ENCODE measurements around the gene AHNAK2.
"Not testable (repeated sequence)": the region's sequence is repeated elsewhere in the genome, so short reads cannot be mapped to it uniquely, and the experiment has no call there.

AHNAK2 gene

DNA sequence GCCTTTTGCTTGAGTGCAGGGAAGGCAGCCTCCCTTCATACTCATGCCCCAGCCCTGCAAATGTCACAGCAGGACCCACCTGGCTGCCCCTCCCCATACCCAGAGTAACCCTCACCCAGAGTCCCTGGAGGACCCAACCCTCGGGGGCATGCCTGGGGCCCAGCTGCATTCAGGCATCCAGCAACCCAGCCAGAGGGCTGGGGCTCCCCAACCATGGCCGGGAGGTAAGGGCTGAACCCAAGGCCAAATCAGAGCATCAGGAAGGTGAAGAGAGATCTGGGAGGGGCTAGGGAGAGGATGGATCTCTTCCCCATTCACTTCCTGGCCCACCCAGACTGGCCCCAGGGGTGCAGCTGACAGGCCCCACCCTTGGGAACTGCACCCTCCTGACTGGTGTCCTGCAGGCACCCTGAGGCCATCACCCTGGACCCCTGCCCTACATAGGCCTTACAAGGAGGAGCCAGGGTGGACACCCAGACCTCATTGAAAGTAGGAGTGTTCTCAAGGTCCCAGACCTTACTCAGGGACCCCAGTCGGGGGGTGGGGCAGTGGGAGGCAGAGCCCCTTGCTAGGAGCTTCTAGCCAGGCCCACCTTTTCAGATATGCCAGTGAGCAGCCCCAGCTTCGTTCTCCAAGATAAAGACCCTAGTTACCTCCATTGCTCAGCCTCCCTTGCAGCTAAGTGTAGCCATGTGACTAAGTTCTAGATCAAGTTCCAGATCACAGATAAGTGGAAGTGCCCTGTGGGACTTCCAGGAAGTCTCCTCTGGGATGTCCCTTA lies 54.3 kb downstream of the AHNAK2 start:
- H3K27me3 Mint-ChIP-seq: no peaks in the 10 kb centered on the region
- H3K9me3 Mint-ChIP-seq: peaks cover 0 to 4% of the 10 kb centered on the region in 2 donors
- H3K36me3 Mint-ChIP-seq: peaks cover under 1 to 9% of the 10 kb centered on the region in 2 donors
- H3K27ac Mint-ChIP-seq: peak overlapping the region; percentile 87
- peaks cover 46 to 76% of the 10 kb centered on the region in 2 donors for H3K4me1 Mint-ChIP-seq
- ATAC-seq (replicated peaks) (no peak), DNase-seq (no peak)
- peak overlapping the region; percentile 89 to 90 for H3K4me3 Mint-ChIP-seq

DNA sequence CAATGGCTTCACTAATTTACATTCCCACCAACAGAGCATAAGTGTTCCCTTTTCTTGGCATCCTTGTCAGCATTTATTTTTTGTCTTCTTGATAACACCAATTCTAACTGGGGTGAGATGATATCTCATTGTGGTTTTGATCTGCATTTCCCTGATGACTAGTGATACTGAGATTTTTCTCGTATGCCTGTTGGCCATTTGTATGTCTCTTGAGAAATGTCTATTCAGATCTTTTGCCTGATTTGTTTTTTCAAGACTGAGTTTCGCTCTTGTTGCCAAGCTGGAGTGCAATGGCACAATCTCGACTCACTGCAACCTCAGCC lies 58.2 kb downstream of the AHNAK2 start:
- Mint-ChIP-seq H3K36me3 (peaks cover 0 to 4% of the 10 kb centered on the region in 2 donors), H3K4me3 (no peak overlapping the region), H3K9me3 (peaks cover 0 to 4% of the 10 kb centered on the region in 2 donors), H3K27ac (no peak overlapping the region), H3K27me3 (no peaks in the 10 kb centered on the region), H3K4me1 (peaks cover 22 to 42% of the 10 kb centered on the region in 2 donors)
- DNase-seq (no peak), ATAC-seq (replicated peaks) (no peak)

DNA sequence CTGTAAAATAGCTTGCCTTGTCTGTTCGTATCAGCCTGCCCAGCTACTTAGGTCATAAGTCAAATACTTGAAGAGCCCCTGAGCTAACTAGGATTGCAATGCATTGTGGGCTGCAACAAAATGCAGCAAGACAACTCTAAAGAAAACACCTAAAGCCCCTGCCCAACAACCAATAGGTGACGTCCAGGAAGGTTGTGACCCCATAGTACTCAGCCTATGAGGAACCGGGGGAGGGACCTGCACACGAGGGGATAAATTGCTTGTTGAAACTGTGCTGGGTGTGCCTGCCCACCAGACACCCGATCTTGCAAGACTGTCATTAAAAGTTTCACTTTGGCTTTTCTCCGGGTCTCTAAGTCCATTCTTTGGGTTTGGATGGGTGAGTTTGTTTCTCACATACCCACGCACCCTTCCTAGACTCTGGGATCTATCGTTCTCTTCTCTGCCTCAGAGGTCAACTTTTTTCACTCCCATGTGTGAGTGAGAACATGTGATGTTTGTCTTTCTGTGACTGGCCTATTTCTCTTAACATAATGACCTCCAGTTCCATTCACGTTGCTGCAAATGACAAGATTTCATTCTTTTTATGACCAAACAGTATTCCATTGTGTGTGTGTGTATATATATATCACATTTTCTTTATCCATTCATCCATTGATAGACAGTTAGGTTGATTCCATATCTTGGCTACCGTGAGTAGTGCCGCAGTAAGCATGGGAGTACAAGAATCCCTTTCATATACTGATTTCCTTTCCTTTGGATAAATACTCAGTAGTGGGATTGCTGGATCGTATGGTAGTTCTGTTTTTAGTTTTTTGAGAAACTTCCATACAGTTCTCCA lies 58.8 kb downstream of the AHNAK2 start:
- not testable (repeated sequence) for H3K4me3 Mint-ChIP-seq; ATAC-seq (replicated peaks)

DNA sequence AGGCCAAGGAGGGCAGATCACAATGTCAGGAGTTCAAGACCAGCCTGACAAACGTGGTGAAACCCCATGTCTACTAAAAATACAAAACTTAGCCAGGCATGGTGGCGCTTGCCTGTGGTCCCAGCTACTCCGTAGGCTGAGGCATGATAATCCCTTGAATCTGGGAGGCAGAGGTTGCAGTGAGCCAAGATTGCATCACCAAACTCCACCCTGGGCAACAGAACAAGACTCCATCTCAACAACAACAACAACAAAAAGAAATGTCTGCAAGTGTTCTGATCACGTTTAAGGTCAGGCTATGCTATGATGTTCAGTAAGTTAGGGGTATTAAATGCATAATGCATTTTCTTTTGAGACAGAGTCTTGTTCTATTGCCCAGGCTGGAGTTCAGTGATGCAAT lies 60.2 kb downstream of the AHNAK2 start:
- peaks cover 9 to 22% of the 10 kb centered on the region in 2 donors for H3K4me1 Mint-ChIP-seq
- ATAC-seq (replicated peaks) (no peak), DNase-seq (no peak)
- no peaks in the 10 kb centered on the region for H3K27me3 Mint-ChIP-seq
- H3K36me3 Mint-ChIP-seq: no peaks in the 10 kb centered on the region
- H3K9me3 Mint-ChIP-seq: no peaks in the 10 kb centered on the region
- H3K4me3 Mint-ChIP-seq: no peak overlapping the region
- no peak overlapping the region for H3K27ac Mint-ChIP-seq

More for the DNA sequence above, 58.8 kb downstream of the AHNAK2 start:
- not testable (repeated sequence) for H3K36me3 Mint-ChIP-seq, H3K27ac Mint-ChIP-seq, DNase-seq, H3K27me3 Mint-ChIP-seq, H3K9me3 Mint-ChIP-seq
- H3K4me1 Mint-ChIP-seq: peaks cover 17 to 36% of the 10 kb centered on the region in 2 donors

DNA sequence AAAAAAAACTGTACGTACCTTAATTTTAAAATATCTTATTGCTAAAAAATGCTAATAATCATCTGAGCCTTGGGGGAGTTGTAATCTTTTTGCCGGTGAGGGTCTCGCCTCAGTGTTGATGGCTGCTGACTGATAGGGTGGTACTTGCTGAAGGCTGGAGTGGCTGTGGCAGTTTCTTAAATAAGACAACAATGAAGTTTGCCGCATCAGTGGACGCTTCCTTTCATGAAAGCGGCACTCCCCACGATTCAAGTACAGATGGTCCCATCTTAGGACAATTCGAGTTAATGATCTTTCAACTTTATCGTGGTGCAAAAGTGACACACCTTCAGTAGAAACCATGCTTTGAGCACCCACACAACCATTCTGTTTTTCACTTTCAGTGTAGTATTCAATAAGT lies 61.1 kb downstream of the AHNAK2 start:
- peaks cover 4 to 13% of the 10 kb centered on the region in 2 donors for H3K4me1 Mint-ChIP-seq
- peaks cover under 1 to 2% of the 10 kb centered on the region in 2 donors for H3K9me3 Mint-ChIP-seq
- no peak for DNase-seq
- no peak overlapping the region for H3K4me3 Mint-ChIP-seq
- H3K36me3 Mint-ChIP-seq: peaks cover under 1 to 1% of the 10 kb centered on the region in 2 donors
- ATAC-seq (replicated peaks): no peak
- no peak overlapping the region for H3K27ac Mint-ChIP-seq
- H3K27me3 Mint-ChIP-seq: no peaks in the 10 kb centered on the region

DNA sequence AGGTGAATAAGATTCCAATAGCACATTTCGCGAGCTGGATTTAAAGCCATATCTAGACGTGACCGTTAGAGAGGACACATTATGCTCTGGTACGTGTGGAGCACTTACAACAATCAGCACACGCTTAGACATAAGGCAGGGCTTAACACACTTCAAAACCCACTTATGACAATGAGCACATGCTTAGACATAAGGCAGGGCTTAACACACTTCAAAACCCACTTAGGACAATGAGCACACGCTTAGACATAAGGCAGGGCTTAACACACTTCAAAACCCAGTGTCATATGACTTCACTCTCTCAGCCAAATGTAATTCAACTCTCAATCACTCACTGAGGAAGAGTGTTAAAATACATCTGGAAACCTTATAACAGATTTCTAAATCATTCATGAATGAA lies 64.7 kb downstream of the AHNAK2 start:
- DNase-seq (no peak), ATAC-seq (replicated peaks) (no peak)
- Mint-ChIP-seq H3K27ac (no peak overlapping the region), H3K9me3 (peaks cover 2 to 12% of the 10 kb centered on the region in 2 donors), H3K27me3 (peaks cover 0 to 12% of the 10 kb centered on the region in 2 donors), H3K36me3 (peaks cover 2 to 9% of the 10 kb centered on the region in 2 donors), H3K4me1 (no peaks in the 10 kb centered on the region), H3K4me3 (no peak overlapping the region)

DNA sequence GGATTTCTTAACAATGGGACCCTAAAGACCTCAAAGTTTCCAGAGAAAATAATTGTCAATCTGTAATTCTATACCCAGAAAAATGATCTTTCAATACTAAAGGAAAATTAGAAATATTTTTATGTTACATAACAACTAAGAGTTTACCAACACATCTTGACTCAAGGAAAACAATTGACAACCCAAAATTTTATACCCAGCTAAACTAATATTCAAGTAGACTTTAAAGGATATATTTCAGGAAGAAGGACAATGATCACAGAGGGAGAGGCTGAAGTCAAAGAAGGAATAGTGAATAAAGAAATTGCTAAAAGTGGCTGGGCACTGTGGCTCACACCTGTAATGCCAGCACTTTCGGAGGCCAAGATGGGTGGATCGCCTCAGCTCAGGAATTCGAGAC lies 66.1 kb downstream of the AHNAK2 start:
- Mint-ChIP-seq H3K27me3 (peaks cover 4 to 17% of the 10 kb centered on the region in 2 donors), H3K4me3 (no peak overlapping the region), H3K4me1 (no peaks in the 10 kb centered on the region), H3K9me3 (peaks cover 2 to 12% of the 10 kb centered on the region in 2 donors), H3K36me3 (peaks cover 2 to 9% of the 10 kb centered on the region in 2 donors), H3K27ac (no peak overlapping the region)
- no peak for DNase-seq
- no peak for ATAC-seq (replicated peaks)

DNA sequence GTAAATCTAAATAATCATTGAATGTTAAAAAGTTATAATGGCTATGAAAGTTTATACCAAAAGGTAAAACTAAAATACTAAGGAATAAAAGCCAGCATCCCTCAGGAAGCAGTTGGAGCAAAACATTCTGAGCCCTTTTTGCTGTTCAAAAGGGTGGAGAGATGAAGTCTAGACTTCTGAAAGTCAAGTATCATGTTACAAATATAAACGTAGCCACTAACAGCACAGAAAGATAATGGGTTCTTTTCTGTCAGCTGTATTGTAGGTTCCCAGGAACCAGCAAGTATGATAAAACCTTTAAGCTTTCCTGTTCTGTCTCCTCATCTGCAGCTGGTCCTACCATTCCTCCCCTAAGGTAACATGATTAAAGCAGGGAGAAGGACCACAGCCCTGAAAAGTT lies 69.9 kb downstream of the AHNAK2 start:
- H3K36me3 Mint-ChIP-seq: peaks cover 2 to 9% of the 10 kb centered on the region in 2 donors
- no peak for DNase-seq
- H3K4me1 Mint-ChIP-seq: peaks cover 5 to 10% of the 10 kb centered on the region in 2 donors
- no peak for ATAC-seq (replicated peaks)
- H3K9me3 Mint-ChIP-seq: peaks cover 2 to 12% of the 10 kb centered on the region in 2 donors
- peaks cover 24 to 30% of the 10 kb centered on the region in 2 donors for H3K27me3 Mint-ChIP-seq
- no peak overlapping the region for H3K4me3 Mint-ChIP-seq
- H3K27ac Mint-ChIP-seq: no peak overlapping the region

DNA sequence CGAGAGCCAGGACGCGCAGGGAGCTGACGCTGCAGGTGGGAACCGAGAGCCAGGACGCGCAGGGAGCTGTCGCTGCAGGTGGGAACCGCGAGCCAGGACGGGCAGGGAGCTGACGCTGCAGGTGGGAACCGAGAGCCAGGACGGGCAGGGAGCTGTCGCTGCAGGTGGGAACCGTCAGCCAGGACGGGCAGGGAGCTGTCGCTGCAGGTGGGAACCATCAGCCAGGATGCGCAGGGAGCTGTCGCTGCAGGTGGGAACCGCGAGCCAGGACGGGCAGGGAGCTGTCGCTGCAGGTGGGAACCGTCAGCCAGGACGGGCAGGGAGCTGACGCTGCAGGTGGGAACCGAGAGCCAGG lies 72.6 kb downstream of the AHNAK2 start:
- ATAC-seq (replicated peaks); H3K36me3 Mint-ChIP-seq; H3K9me3 Mint-ChIP-seq; H3K27ac Mint-ChIP-seq; DNase-seq; H3K4me3 Mint-ChIP-seq: not testable (repeated sequence)
- H3K4me1 Mint-ChIP-seq: peaks cover 5 to 10% of the 10 kb centered on the region in 2 donors
- peaks cover 24 to 27% of the 10 kb centered on the region in 2 donors for H3K27me3 Mint-ChIP-seq

DNA sequence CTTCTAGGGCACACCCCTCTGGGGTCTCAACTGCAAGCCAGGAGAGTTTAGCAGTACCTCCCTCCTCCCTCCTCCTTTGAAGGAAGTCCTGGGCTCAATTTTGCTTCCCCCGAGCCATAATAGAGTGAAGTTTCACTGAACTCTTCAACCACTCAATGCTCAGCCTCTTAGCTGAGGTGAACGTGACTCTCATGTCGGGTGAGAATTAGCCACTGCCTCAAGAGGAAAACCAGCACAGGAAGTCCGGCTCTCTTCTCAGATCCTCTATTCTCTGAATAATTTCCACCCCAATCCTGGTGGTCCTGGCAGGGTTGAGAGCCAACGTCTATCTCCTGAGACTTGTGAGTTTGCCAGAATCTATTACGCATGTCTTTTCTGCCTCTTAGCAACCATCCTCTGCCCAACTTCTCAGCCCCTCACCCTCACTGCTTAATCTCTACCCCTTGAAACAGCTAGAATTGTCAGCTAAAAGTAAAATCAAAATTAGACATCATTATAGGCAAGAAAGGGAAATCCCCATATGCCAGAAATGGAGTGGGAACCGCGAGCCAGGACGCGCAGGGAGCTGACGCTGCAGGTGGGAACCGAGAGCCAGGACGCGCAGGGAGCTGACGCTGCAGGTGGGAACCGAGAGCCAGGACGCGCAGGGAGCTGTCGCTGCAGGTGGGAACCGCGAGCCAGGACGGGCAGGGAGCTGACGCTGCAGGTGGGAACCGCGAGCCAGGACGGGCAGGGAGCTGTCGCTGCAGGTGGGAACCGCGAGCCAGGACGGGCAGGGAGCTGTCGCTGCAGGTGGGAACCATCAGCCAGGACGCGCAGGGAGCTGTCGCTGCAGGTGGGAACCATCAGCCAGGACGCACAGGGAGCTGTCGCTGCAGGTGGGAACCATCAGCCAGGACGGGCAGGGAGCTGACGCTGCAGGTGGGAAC lies 73.3 kb downstream of the AHNAK2 start:
- H3K36me3 Mint-ChIP-seq, H3K27ac Mint-ChIP-seq, DNase-seq, H3K9me3 Mint-ChIP-seq, H3K4me3 Mint-ChIP-seq: not testable (repeated sequence)
- H3K27me3 Mint-ChIP-seq: peaks cover 20 to 27% of the 10 kb centered on the region in 2 donors
- H3K4me1 Mint-ChIP-seq: peaks cover 5 to 10% of the 10 kb centered on the region in 2 donors
- peak in 1 of 2 donors; percentile 55 for ATAC-seq (replicated peaks)

DNA sequence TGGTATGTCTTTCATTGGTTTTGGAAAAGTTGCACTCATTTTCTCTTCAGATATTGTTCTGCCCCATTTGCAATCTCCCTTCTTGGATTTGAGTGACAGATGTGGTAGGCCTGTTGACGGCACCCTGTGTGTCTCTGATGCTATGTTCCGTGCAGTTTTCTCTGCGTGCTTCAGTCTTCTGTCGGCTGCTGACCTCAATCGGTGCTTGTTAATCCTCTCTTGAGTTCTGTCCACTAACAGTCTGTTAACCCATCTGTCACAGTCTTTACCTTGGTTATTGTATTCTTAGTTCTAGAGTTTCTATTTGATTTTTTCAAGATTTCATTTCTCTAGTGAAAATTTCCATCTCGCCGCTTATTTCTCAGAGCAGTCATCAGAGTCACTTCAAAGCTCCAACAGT lies 74.2 kb downstream of the AHNAK2 start:
- no peaks in the 10 kb centered on the region for H3K9me3 Mint-ChIP-seq
- DNase-seq (no peak), ATAC-seq (replicated peaks) (no peak)
- peaks cover 5 to 10% of the 10 kb centered on the region in 2 donors for H3K4me1 Mint-ChIP-seq
- H3K4me3 Mint-ChIP-seq: no peak overlapping the region
- H3K27me3 Mint-ChIP-seq: peaks cover 18 to 27% of the 10 kb centered on the region in 2 donors
- no peak overlapping the region for H3K27ac Mint-ChIP-seq
- no peaks in the 10 kb centered on the region for H3K36me3 Mint-ChIP-seq

DNA sequence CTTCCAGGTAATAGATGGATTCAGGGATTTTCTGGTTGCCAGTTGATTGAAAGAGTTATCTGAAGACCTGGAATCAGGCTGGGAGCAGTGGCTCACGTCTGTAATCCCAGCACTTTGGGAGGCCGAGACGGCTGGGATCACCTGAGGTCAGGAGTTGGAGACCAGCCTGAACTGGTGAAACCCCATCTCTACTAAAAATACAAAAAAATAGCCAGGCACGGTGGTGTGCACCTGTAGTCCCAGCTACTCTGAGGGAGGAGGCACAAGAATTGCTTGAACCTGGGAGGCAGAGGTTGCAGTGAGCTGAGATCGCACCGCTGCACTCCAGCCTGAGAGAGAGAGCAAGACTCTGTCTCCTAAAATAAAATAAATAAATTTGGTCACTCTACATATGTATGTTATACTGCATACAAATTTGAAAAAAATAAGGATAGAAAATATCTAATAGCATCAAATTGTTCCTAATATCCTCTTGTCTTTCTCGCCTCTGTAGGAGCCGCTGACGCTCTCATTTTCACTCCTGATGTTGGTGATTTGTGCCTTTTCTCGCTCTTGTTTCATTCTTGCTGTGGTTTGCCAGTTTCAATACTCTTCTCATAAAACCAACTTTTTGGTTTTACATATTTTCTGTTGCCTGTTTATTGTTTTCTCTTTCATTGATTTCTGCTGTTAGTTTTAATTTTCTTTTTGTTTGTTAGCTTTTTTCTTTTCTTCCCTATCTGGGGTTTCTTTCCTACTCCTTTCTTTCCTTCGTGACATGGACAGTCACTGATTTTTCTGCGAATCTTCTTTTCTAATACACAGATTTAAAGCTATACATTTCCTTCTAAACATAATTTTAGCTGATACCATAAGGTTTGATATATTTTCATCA lies 77.3 kb downstream of the AHNAK2 start:
- no peak overlapping the region for H3K27ac Mint-ChIP-seq
- ATAC-seq (replicated peaks): no peak
- DNase-seq: no peak
- peaks cover 5 to 16% of the 10 kb centered on the region in 2 donors for H3K4me1 Mint-ChIP-seq
- H3K4me3 Mint-ChIP-seq: no peak overlapping the region
- no peaks in the 10 kb centered on the region for H3K9me3 Mint-ChIP-seq
- H3K27me3 Mint-ChIP-seq: peaks cover 11 to 21% of the 10 kb centered on the region in 2 donors
- H3K36me3 Mint-ChIP-seq: no peaks in the 10 kb centered on the region

DNA sequence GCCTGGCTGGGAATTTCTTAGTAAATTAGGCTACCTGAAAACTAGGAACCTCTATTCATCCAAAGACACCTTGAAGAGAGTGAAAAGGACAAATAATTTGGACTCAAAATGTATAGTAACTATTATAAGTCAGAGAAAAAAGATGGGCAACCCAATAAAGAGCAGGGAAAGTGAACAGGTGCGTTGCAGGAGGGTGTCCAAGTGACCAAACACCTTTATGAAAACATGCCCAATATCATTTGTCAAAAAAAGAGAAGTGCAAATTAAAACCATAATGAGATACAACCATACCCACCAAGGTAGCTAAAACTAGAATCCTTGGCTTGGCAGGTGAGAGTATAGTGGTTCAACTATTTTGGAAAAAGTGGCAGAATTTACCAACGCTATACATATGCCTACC lies 78.4 kb downstream of the AHNAK2 start:
- DNase-seq (no peak), ATAC-seq (replicated peaks) (no peak)
- Mint-ChIP-seq H3K36me3 (no peaks in the 10 kb centered on the region), H3K4me3 (no peak overlapping the region), H3K27ac (no peak overlapping the region), H3K9me3 (no peaks in the 10 kb centered on the region), H3K4me1 (peaks cover 3 to 14% of the 10 kb centered on the region in 2 donors), H3K27me3 (peaks cover 8 to 24% of the 10 kb centered on the region in 2 donors)

Measured in stimulated activated naive B cell treated with anti-CD40 and anti-IgM and Interleukin-4, amounts not matched to agents 10 μg/mL and 1 μg/mL and 100 μg/mL, for 72 hours (primary cell).